ENCODE results near the gene CITED2. TPM values are rescaled to one million over a fixed set of nuclear protein-coding genes. Genes with fewer than 3 reads are reported as not detected.

Gene CITED2
- total and polyA plus RNA-seq, 7 experiments from 2014 or later, result 30.6 to 152 (median 112) TPM

GRCh38 chr6:139378882-139379341, 4.5 kb upstream of the CITED2 start:
- ChIA-PET POLR2A (no interaction called here), CTCF (no interaction called here)
- H3K27me3 Mint-ChIP-seq, result peaks cover 0 to 17% (median 4%) of the 10 kb centered on the region in 5 donors
- ATAC-seq, result no peak
- H3K27me3 ChIP-seq (ENCODE audit: control insufficient read depth in 2 of 2, insufficient read depth in 2 of 2, low read length in 2 of 2), result no peaks in the 10 kb centered on the region
- no peaks in the 10 kb centered on the region for H3K9me3 ChIP-seq (ENCODE audit: control insufficient read depth in 2 of 3, low read length in 3 of 3)
- no peak overlapping the region for H3K27ac ChIP-seq (ENCODE audit: low read depth, low read length)
- H3K4me1 Mint-ChIP-seq, result peaks cover 4 to 21% (median 10%) of the 10 kb centered on the region in 7 donors
- intact Hi-C loops (cut with micrococcal nuclease), result loop anchor here (5.0 to 10.0 kb wide), 6 partner anchors 166 to 1514 kb away; partner anchors contain the start of gene TNFAIP3 (in 1 of the 2)
- no peak overlapping the region for H3K4me3 ChIP-seq (ENCODE audit: low read length)
- no peak overlapping the region for H3K4me3 Mint-ChIP-seq
- peaks cover 5 to 8% of the 10 kb centered on the region in 2 donors for H3K4me1 ChIP-seq (ENCODE audit: control insufficient read depth in 2 of 2, insufficient read depth in 2 of 2, low read length in 2 of 2)
- H3K27ac Mint-ChIP-seq, result no peak overlapping the region
- H3K36me3 ChIP-seq (ENCODE audit: control insufficient read depth in 2 of 3, insufficient read depth in 3 of 3, low read length in 3 of 3), result peaks cover 0 to 5% (median 0%) of the 10 kb centered on the region in 3 experiments
- peaks cover 0 to 5% (median 0%) of the 10 kb centered on the region in 11 donors for H3K9me3 Mint-ChIP-seq
- H3K36me3 Mint-ChIP-seq, result peaks cover 4 to 9% (median 5%) of the 10 kb centered on the region in 5 donors
- DNase-seq, result no peak

- no peaks in the 10 kb centered on the region for H3K9me3 ChIP-seq (ENCODE audit: control insufficient read depth in 2 of 3, low read length in 3 of 3)
- no peak overlapping the region for H3K4me3 ChIP-seq (ENCODE audit: low read length)
- H3K36me3 Mint-ChIP-seq, result peaks cover 4 to 14% (median 8%) of the 10 kb centered on the region in 5 donors
- peaks cover 0 to 15% (median 4%) of the 10 kb centered on the region in 5 donors for H3K27me3 Mint-ChIP-seq
- H3K36me3 ChIP-seq (ENCODE audit: control insufficient read depth in 2 of 3, insufficient read depth in 3 of 3, low read length in 3 of 3), result peaks cover 0 to 12% (median 0%) of the 10 kb centered on the region in 3 experiments
- ATAC-seq, result no peak
- no peaks in the 10 kb centered on the region for H3K27me3 ChIP-seq (ENCODE audit: control insufficient read depth in 2 of 2, insufficient read depth in 2 of 2, low read length in 2 of 2)
- H3K4me1 Mint-ChIP-seq, result peaks cover 4 to 21% (median 10%) of the 10 kb centered on the region in 7 donors
- ChIA-PET CTCF (no interaction called here), POLR2A (interaction anchor here (0.5 to 0.7 kb wide), 2 partner anchors 150 to 1761 kb away, joined by 4 to 5 read pairs; no protein-coding TSS in a partner anchor)
- H3K27ac ChIP-seq (ENCODE audit: low read depth, low read length), result no peak overlapping the region
- H3K4me3 Mint-ChIP-seq, result peak overlapping the region in 1 of 10 donors; percentile 0
- intact Hi-C loops (cut with micrococcal nuclease), result loop anchor here (5.0 to 10.0 kb wide), 6 partner anchors 167 to 1513 kb away; partner anchors contain the start of gene TNFAIP3 (in 1 of the 2)
- no peak for DNase-seq
- peaks cover 0 to 8% (median 0%) of the 10 kb centered on the region in 11 donors for H3K9me3 Mint-ChIP-seq
- H3K27ac Mint-ChIP-seq, result peak overlapping the region in 2 of 9 donors; percentile 7 to 33
- peaks cover 5 to 8% of the 10 kb centered on the region in 2 donors for H3K4me1 ChIP-seq (ENCODE audit: control insufficient read depth in 2 of 2, insufficient read depth in 2 of 2, low read length in 2 of 2)
Measured at GRCh38 chr6:139378226-139378625, 3.8 kb upstream of the CITED2 start.

GRCh38 chr6:139376604-139377218, 2.3 kb upstream of the CITED2 start:
- DNase-seq (no peak), ATAC-seq (no peak)
- POLR2A ChIA-PET, result interaction anchor here (0.7 to 3.8 kb wide), 3 partner anchors 19 to 604 kb away, joined by 3 to 30 read pairs (median 6); no protein-coding TSS in a partner anchor
- Histone ChIP-seq H3K4me1 (ENCODE audit: control insufficient read depth in 2 of 2, insufficient read depth in 2 of 2, low read length in 2 of 2) (peaks cover 9 to 13% of the 10 kb centered on the region in 2 donors), H3K36me3 (ENCODE audit: control insufficient read depth in 2 of 3, insufficient read depth in 3 of 3, low read length in 3 of 3) (peaks cover 0 to 12% (median 0%) of the 10 kb centered on the region in 3 experiments), H3K27me3 (ENCODE audit: control insufficient read depth in 2 of 2, insufficient read depth in 2 of 2, low read length in 2 of 2) (no peaks in the 10 kb centered on the region), H3K27ac (ENCODE audit: low read depth, low read length) (no peak overlapping the region), H3K4me3 (ENCODE audit: low read length) (no peak overlapping the region), H3K9me3 (ENCODE audit: control insufficient read depth in 2 of 3, low read length in 3 of 3) (no peaks in the 10 kb centered on the region)
- Mint-ChIP-seq H3K36me3 (peaks cover 5 to 21% (median 11%) of the 10 kb centered on the region in 5 donors), H3K9me3 (peaks cover 0 to 13% (median 0%) of the 10 kb centered on the region in 11 donors), H3K4me1 (peaks cover 9 to 27% (median 13%) of the 10 kb centered on the region in 7 donors), H3K27me3 (peaks cover 0 to 3% (median under 1%) of the 10 kb centered on the region in 5 donors), H3K27ac (peak overlapping the region in 8 of 9 donors; percentile 34 to 100 (median 98)), H3K4me3 (peak overlapping the region; percentile 95 to 100 (median 100))
- intact Hi-C loops (cut with micrococcal nuclease), result loop anchor here (5.0 to 10.0 kb wide), 6 partner anchors 168 to 1512 kb away; partner anchors contain the start of gene TNFAIP3 (in 1 of the 2)
- CTCF ChIA-PET, result interaction anchor here (1.1 kb wide), 1 partner anchor 12 kb away, joined by 3 read pairs; no protein-coding TSS in a partner anchor

GRCh38 chr6:139376017-139376330, 1.5 kb upstream of the CITED2 start:
- peaks cover 16 to 20% of the 10 kb centered on the region in 2 donors for H3K4me1 ChIP-seq (ENCODE audit: control insufficient read depth in 2 of 2, insufficient read depth in 2 of 2, low read length in 2 of 2)
- H3K27ac ChIP-seq (ENCODE audit: low read depth, low read length), result peak overlapping the region; percentile 82
- H3K4me3 ChIP-seq (ENCODE audit: low read length), result peak overlapping the region; percentile 71
- no peaks in the 10 kb centered on the region for H3K27me3 ChIP-seq (ENCODE audit: control insufficient read depth in 2 of 2, insufficient read depth in 2 of 2, low read length in 2 of 2)
- intact Hi-C loops (cut with micrococcal nuclease), result loop anchor here (5.0 to 10.0 kb wide), 6 partner anchors 169 to 1511 kb away; partner anchors contain the start of gene TNFAIP3 (in 1 of the 2)
- Mint-ChIP-seq H3K4me3 (peak overlapping the region; percentile 95 to 100 (median 100)), H3K4me1 (peaks cover 16 to 34% (median 20%) of the 10 kb centered on the region in 7 donors), H3K27me3 (peaks cover 0 to 3% (median 0%) of the 10 kb centered on the region in 5 donors), H3K36me3 (peaks cover 5 to 27% (median 13%) of the 10 kb centered on the region in 5 donors), H3K9me3 (peaks cover 0 to 13% (median 0%) of the 10 kb centered on the region in 11 donors), H3K27ac (peak overlapping the region; percentile 95 to 100 (median 98))
- ATAC-seq (no peak), DNase-seq (no peak)
- CTCF ChIA-PET, result interaction anchor here (0.5 to 0.9 kb wide), 3 partner anchors 250 to 604 kb away, joined by 3 read pairs; no protein-coding TSS in a partner anchor
- H3K36me3 ChIP-seq (ENCODE audit: control insufficient read depth in 2 of 3, insufficient read depth in 3 of 3, low read length in 3 of 3), result peaks cover 0 to 12% (median 0%) of the 10 kb centered on the region in 3 experiments
- POLR2A ChIA-PET, result interaction anchor here (0.7 to 5.3 kb wide), 21 partner anchors 8 to 603 kb away, joined by 3 to 81 read pairs (median 18); partner anchors contain the start of genes CCDC28A, HECA, REPS1 and TXLNB
- no peaks in the 10 kb centered on the region for H3K9me3 ChIP-seq (ENCODE audit: control insufficient read depth in 2 of 3, low read length in 3 of 3)

- intact Hi-C loops (cut with micrococcal nuclease), result loop anchor here (1.0 to 10.0 kb wide), 13 partner anchors 51 to 1511 kb away; partner anchors contain the start of genes REPS1 (in 1 of the 2) and TNFAIP3 (in 1 of the 2)
- H3K27ac Mint-ChIP-seq, result peak overlapping the region; percentile 95 to 100 (median 98)
- ChIA-PET CTCF (interaction anchor here (0.5 to 3.8 kb wide), 10 partner anchors 11 to 1259 kb away, joined by 3 to 24 read pairs (median 3); partner anchors contain the start of gene ABRACL), POLR2A (interaction anchor here (0.6 to 5.3 kb wide), 43 partner anchors 8 to 920 kb away, joined by 3 to 81 read pairs (median 6); partner anchors contain the start of genes ABRACL, CCDC28A, HECA and REPS1)
- peak overlapping the region; percentile 82 for H3K27ac ChIP-seq (ENCODE audit: low read depth, low read length)
- peak overlapping the region; percentile 71 for H3K4me3 ChIP-seq (ENCODE audit: low read length)
- DNase-seq (peak; percentile 70 to 91 (median 88)), ATAC-seq (peak; percentile 68)
- peaks cover 21 to 38% (median 26%) of the 10 kb centered on the region in 7 donors for H3K4me1 Mint-ChIP-seq
- peak overlapping the region; percentile 95 to 100 (median 100) for H3K4me3 Mint-ChIP-seq
- peaks cover 20 to 26% of the 10 kb centered on the region in 2 donors for H3K4me1 ChIP-seq (ENCODE audit: control insufficient read depth in 2 of 2, insufficient read depth in 2 of 2, low read length in 2 of 2)
- peaks cover 0 to 13% (median 0%) of the 10 kb centered on the region in 11 donors for H3K9me3 Mint-ChIP-seq
- H3K9me3 ChIP-seq (ENCODE audit: control insufficient read depth in 2 of 3, low read length in 3 of 3), result no peaks in the 10 kb centered on the region
- peaks cover 5 to 27% (median 13%) of the 10 kb centered on the region in 5 donors for H3K36me3 Mint-ChIP-seq
- H3K36me3 ChIP-seq (ENCODE audit: control insufficient read depth in 2 of 3, insufficient read depth in 3 of 3, low read length in 3 of 3), result peaks cover 0 to 12% (median 0%) of the 10 kb centered on the region in 3 experiments
- no peaks in the 10 kb centered on the region for H3K27me3 Mint-ChIP-seq
- H3K27me3 ChIP-seq (ENCODE audit: control insufficient read depth in 2 of 2, insufficient read depth in 2 of 2, low read length in 2 of 2), result no peaks in the 10 kb centered on the region
Measured at GRCh38 chr6:139375226-139376016, 973 bp upstream of the CITED2 start.

Measured in naive thymus-derived CD4-positive, alpha-beta T cell (primary cell).